ENCODE results near the gene RALGPS1. TPM values are rescaled to one million over a fixed set of nuclear protein-coding genes. Genes with fewer than 3 reads are reported as not detected.

The RALGPS1 gene
- polyA plus RNA-seq, 3 donors: 0.60 to 4.6 (median 1.3) TPM

- TF ChIP-seq, protein P1, sequence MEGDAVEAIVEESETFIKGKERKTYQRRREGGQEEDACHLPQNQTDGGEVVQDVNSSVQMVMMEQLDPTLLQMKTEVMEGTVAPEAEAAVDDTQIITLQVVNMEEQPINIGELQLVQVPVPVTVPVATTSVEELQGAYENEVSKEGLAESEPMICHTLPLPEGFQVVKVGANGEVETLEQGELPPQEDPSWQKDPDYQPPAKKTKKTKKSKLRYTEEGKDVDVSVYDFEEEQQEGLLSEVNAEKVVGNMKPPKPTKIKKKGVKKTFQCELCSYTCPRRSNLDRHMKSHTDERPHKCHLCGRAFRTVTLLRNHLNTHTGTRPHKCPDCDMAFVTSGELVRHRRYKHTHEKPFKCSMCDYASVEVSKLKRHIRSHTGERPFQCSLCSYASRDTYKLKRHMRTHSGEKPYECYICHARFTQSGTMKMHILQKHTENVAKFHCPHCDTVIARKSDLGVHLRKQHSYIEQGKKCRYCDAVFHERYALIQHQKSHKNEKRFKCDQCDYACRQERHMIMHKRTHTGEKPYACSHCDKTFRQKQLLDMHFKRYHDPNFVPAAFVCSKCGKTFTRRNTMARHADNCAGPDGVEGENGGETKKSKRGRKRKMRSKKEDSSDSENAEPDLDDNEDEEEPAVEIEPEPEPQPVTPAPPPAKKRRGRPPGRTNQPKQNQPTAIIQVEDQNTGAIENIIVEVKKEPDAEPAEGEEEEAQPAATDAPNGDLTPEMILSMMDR (IDR thresholded peaks at IDR 0.05): no peak
- Histone ChIP-seq H3K9ac (ENCODE audit: insufficient read depth, low read length, poor library complexity, severe bottlenecking) (no peak overlapping the region), H2AFZ (ENCODE audit: insufficient read depth, low read depth, low read length, poor library complexity, severe bottlenecking) (no peak overlapping the region), H3K36me3 (replicated peaks in 1 of 2; ENCODE audit: control insufficient read depth in 1 of 2, insufficient read depth in 2 of 2, low read length in 2 of 2) (no peaks in the 10 kb centered on the region), H3K9me3 (replicated peaks in 1 of 2; ENCODE audit: control insufficient read depth in 1 of 2, insufficient read depth in 1 of 2, low read length in 2 of 2) (no peaks in the 10 kb centered on the region), H3K79me2 (ENCODE audit: insufficient read depth, low read length) (no peaks in the 10 kb centered on the region), H4K20me1 (ENCODE audit: insufficient read depth, low read length) (no peaks in the 10 kb centered on the region), H3K27ac (ENCODE audit: low read depth in 1 of 2, low read length in 2 of 2) (no peak overlapping the region), H3K27me3 (ENCODE audit: control insufficient read depth in 2 of 2, insufficient read depth in 2 of 2, low read length in 2 of 2) (no peaks in the 10 kb centered on the region), H3K4me2 (replicated peaks; ENCODE audit: extremely low read depth, low read length, poor library complexity, severe bottlenecking) (no peak overlapping the region), H3K4me3 (replicated peaks in 1 of 3; ENCODE audit: low read depth in 2 of 3, low read length in 3 of 3) (no peak overlapping the region), H3K4me1 (ENCODE audit: control insufficient read depth in 1 of 2, insufficient read depth in 2 of 2, low read length in 2 of 2) (no peaks in the 10 kb centered on the region)
- H3K4me1 Mint-ChIP-seq: peaks cover 5% of the 10 kb centered on the region
- peaks cover 8 to 25% (median 9%) of the 10 kb centered on the region in 3 donors for H3K27me3 Mint-ChIP-seq (ENCODE audit: low read depth in 3 of 3)
- H3K9me3 Mint-ChIP-seq: peaks cover 0 to 1% (median 0%) of the 10 kb centered on the region in 7 donors
- intact Hi-C loops (cut with micrococcal nuclease): no loop called here
- no peak overlapping the region for H3K27ac Mint-ChIP-seq
- H3K4me3 Mint-ChIP-seq: no peak overlapping the region
- no CpG with 5 or more reads among the region's 6 CpGs for WGBS (ENCODE audit: insufficient coverage)
- H3K36me3 Mint-ChIP-seq: peaks cover 0 to 4% of the 10 kb centered on the region in 2 donors
- no peak for DNase-seq
Observed at GRCh38 chr9:127078336-127078735, 163.8 kb downstream of the RALGPS1 start.

DNA sequence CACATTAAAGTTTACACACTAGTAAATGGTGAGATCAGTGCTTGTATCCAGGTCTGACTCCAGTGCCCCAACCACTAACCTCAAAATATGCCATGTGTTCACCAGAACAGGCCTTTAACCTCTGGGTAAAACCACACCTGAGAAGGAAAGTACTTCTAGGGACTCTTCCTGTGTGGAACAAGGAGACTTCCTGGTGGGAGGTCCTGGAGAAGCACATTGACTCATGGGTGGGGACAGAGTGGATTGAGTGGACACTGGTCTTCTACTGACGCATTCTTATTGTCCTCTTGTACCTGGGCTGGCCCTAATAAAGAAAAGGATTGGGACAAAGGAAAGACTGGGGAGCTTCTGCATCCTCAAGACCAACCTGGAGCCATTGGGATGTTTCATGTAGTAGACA, 164.4 kb downstream of the RALGPS1 start:
- no peak overlapping the region for H3K27ac Mint-ChIP-seq
- intact Hi-C loops (cut with micrococcal nuclease): no loop called here
- Histone ChIP-seq H3K79me2 (ENCODE audit: insufficient read depth, low read length) (no peaks in the 10 kb centered on the region), H3K4me2 (replicated peaks; ENCODE audit: extremely low read depth, low read length, poor library complexity, severe bottlenecking) (no peak overlapping the region), H2AFZ (ENCODE audit: insufficient read depth, low read depth, low read length, poor library complexity, severe bottlenecking) (no peak overlapping the region), H3K4me1 (ENCODE audit: control insufficient read depth in 1 of 2, insufficient read depth in 2 of 2, low read length in 2 of 2) (no peaks in the 10 kb centered on the region), H3K27me3 (ENCODE audit: control insufficient read depth in 2 of 2, insufficient read depth in 2 of 2, low read length in 2 of 2) (no peaks in the 10 kb centered on the region), H4K20me1 (ENCODE audit: insufficient read depth, low read length) (no peaks in the 10 kb centered on the region), H3K36me3 (replicated peaks in 1 of 2; ENCODE audit: control insufficient read depth in 1 of 2, insufficient read depth in 2 of 2, low read length in 2 of 2) (no peaks in the 10 kb centered on the region), H3K27ac (ENCODE audit: low read depth in 1 of 2, low read length in 2 of 2) (no peak overlapping the region), H3K9me3 (replicated peaks in 1 of 2; ENCODE audit: control insufficient read depth in 1 of 2, insufficient read depth in 1 of 2, low read length in 2 of 2) (no peaks in the 10 kb centered on the region), H3K4me3 (replicated peaks in 1 of 3; ENCODE audit: low read depth in 2 of 3, low read length in 3 of 3) (no peak overlapping the region), H3K9ac (ENCODE audit: insufficient read depth, low read length, poor library complexity, severe bottlenecking) (no peak overlapping the region)
- TF ChIP-seq, protein P1 (IDR thresholded peaks at IDR 0.05): no peak
- WGBS (ENCODE audit: insufficient coverage): 100% methylated on average over 1 of the region's 1 CpG
- no peak overlapping the region for H3K4me3 Mint-ChIP-seq
- no peak for DNase-seq
- peaks cover 5% of the 10 kb centered on the region for H3K4me1 Mint-ChIP-seq
- H3K27me3 Mint-ChIP-seq (ENCODE audit: low read depth in 3 of 3): peaks cover 9 to 25% (median 9%) of the 10 kb centered on the region in 3 donors
- peaks cover 0 to 4% of the 10 kb centered on the region in 2 donors for H3K36me3 Mint-ChIP-seq
- H3K9me3 Mint-ChIP-seq: peaks cover 0 to 1% (median 0%) of the 10 kb centered on the region in 7 donors

All from CD14-positive monocyte (primary cell).